ENCODE results near the gene AKAP13.

GRCh38 chr15:85563731-85564130, 183.3 kb downstream of the AKAP13 start:
- no peak for TF ChIP-seq CTCF (IDR thresholded peaks at IDR 0.05)
- no peak for TF ChIP-seq POLR2A (IDR thresholded peaks at IDR 0.05)

Measured in testis (tissue), 2 donors.